Adrenal gland (tissue), 12 donors: ENCODE data around the gene PNPO. TPM values are rescaled to one million over a fixed set of nuclear protein-coding genes. Genes with fewer than 3 reads are reported as not detected.

Experiments
- polyA plus RNA-seq, 3 donors: library from polyadenylated mRNA; stranded (reverse); fragments of 200-250 nt in 2 of 3; fragments of 350-450 nt in 1 of 3; fragmentation: Illumina TruSeq in 1 of 3; extraction: RNeasy Lipid Tissue Mini Kit (QIAGEN cat#74804) in 1 of 3; gene quantifications; one replicate each; pipeline ENCODE4 v1.2.3, GENCODE V29; 2013 to 2014
- total RNA-seq, 9 donors: library from RNA; depleted of rRNA in 4 of 9; stranded (reverse); fragments of >200 nt in 4 of 9; fragments of 120-200 nt in 1 of 9; fragmentation: NEBNext Ultra II Directional in 1 of 9; extraction: Animal tissue kit (Norgen Biotek cat#: 25700) in 1 of 9; gene quantifications; one replicate each; pipeline versions ENCODE4 v1.1.0 to v1.2.4, GENCODE V29; 2013 to 2023
- donor health status: healthy with polysubstance abuse.
- donor health status: Bipolar disorder and iron deficiency.
- donor health status: DM: yes; HTN: yes; CAD: no.
- donor health status: DM: no; HTN: no; CAD: no.
- donor health status: DM: no; HTN: no; CAD: no.
- donor health status: DM: yes; HTN: yes; CAD: no.

Gene PNPO
- total and polyA plus RNA-seq, 12 donors = 19.7 to 91.5 (median 52.4) TPM

Other genes with a start within 250 kb of the PNPO start
- 10 to 100 TPM in 4 of 9 donors, 1 to 10 TPM in 5; 3.9 to 15.9 (median 9.8) TPM for gene TBKBP1, start 247.4 kb upstream of the PNPO start, total RNA-seq
- 10 to 100 TPM in 2 of 3 donors, 1 to 10 TPM in 1; 5.7 to 63.9 (median 18.6) TPM for gene TBKBP1, start 247.4 kb upstream of the PNPO start, polyA plus RNA-seq
- gene TBX21, start 208.3 kb upstream of the PNPO start, total RNA-seq = 1 to 10 TPM in 1 of 9 donors, under 1 TPM in 6, not detected in 2; 0.06 to 2.0 (median 0.55) TPM
- under 1 TPM; 0.18 to 0.48 (median 0.20) TPM for gene TBX21, start 208.3 kb upstream of the PNPO start, polyA plus RNA-seq
- gene OSBPL7, start 119.8 kb upstream of the PNPO start, total RNA-seq = 1 to 10 TPM; 3.3 to 9.8 (median 5.9) TPM
- 10 to 100 TPM in 1 of 3 donors, 1 to 10 TPM in 2; 2.0 to 22.4 (median 7.3) TPM for gene OSBPL7, start 119.8 kb upstream of the PNPO start, polyA plus RNA-seq
- 10 to 100 TPM; 29.0 to 72.5 (median 52.6) TPM for gene MRPL10, start 110.0 kb upstream of the PNPO start, total RNA-seq
- gene MRPL10, start 110.0 kb upstream of the PNPO start, polyA plus RNA-seq = 10 to 100 TPM; 37.6 to 41.1 (median 38.5) TPM
- gene LRRC46, start 109.9 kb upstream of the PNPO start, total RNA-seq = under 1 TPM in 6 of 9 donors, not detected in 3; 0.11 to 0.81 (median 0.28) TPM
- gene LRRC46, start 109.9 kb upstream of the PNPO start, polyA plus RNA-seq = 1 to 10 TPM; 1.6 to 2.3 (median 1.9) TPM
- 10 to 100 TPM; 18.3 to 53.7 (median 38.4) TPM for gene SCRN2, start 100.3 kb upstream of the PNPO start, total RNA-seq
- gene SCRN2, start 100.3 kb upstream of the PNPO start, polyA plus RNA-seq = 100 to 1,000 TPM in 2 of 3 donors, 1 to 10 TPM in 1; 6.3 to 136 (median 121) TPM
- gene SP6, start 90.4 kb upstream of the PNPO start, total RNA-seq = 1 to 10 TPM in 6 of 9 donors, under 1 TPM in 3; 0.06 to 3.5 (median 1.1) TPM
- gene SP6, start 90.4 kb upstream of the PNPO start, polyA plus RNA-seq = 1 to 10 TPM in 1 of 3 donors, under 1 TPM in 2; 0.91 to 1.1 (median 0.97) TPM
- 10 to 100 TPM in 5 of 9 donors, 1 to 10 TPM in 4; 1.8 to 20.8 (median 11.1) TPM for gene SP2, start 45.3 kb upstream of the PNPO start, total RNA-seq
- gene SP2, start 45.3 kb upstream of the PNPO start, polyA plus RNA-seq = 10 to 100 TPM in 1 of 3 donors, 1 to 10 TPM in 2; 4.5 to 21.1 (median 8.0) TPM
- under 1 TPM in 1 of 9 donors, not detected in 8; 0.19 TPM for gene PRR15L, start 16.3 kb downstream of the PNPO start, total RNA-seq
- gene PRR15L, start 16.3 kb downstream of the PNPO start, polyA plus RNA-seq = under 1 TPM in 2 of 3 donors, not detected in 1; 0.03 to 0.24 TPM
- gene CDK5RAP3, start 29.5 kb downstream of the PNPO start, total RNA-seq = 100 to 1,000 TPM in 5 of 9 donors, 10 to 100 TPM in 4; 42.8 to 200 (median 100) TPM
- gene CDK5RAP3, start 29.5 kb downstream of the PNPO start, polyA plus RNA-seq = 100 to 1,000 TPM in 2 of 3 donors, 10 to 100 TPM in 1; 76.1 to 733 (median 478) TPM
- gene COPZ2, start 96.2 kb downstream of the PNPO start, total RNA-seq = 10 to 100 TPM; 16.3 to 60.1 (median 39.5) TPM
- gene COPZ2, start 96.2 kb downstream of the PNPO start, polyA plus RNA-seq = 10 to 100 TPM; 33.4 to 53.6 (median 47.9) TPM
- 100 to 1,000 TPM in 8 of 9 donors, 10 to 100 TPM in 1; 62.0 to 432 (median 273) TPM for gene NFE2L1, start 106.8 kb downstream of the PNPO start, total RNA-seq
- 100 to 1,000 TPM in 2 of 3 donors, 10 to 100 TPM in 1; 77.9 to 403 (median 164) TPM for gene NFE2L1, start 106.8 kb downstream of the PNPO start, polyA plus RNA-seq
- 10 to 100 TPM; 28.5 to 56.3 (median 39.5) TPM for gene CBX1, start 159.9 kb downstream of the PNPO start, total RNA-seq
- 10 to 100 TPM; 13.2 to 49.9 (median 28.6) TPM for gene CBX1, start 159.9 kb downstream of the PNPO start, polyA plus RNA-seq
- gene SNX11, start 166.2 kb downstream of the PNPO start, total RNA-seq = 10 to 100 TPM in 8 of 9 donors, 1 to 10 TPM in 1; 6.7 to 29.9 (median 19.0) TPM
- 10 to 100 TPM in 2 of 3 donors, 1 to 10 TPM in 1; 8.9 to 12.9 (median 12.9) TPM for gene SNX11, start 166.2 kb downstream of the PNPO start, polyA plus RNA-seq